Bronchial epithelial cell (primary cell): ENCODE measurements around the gene TRIM2. TPM values are rescaled to one million over a fixed set of nuclear protein-coding genes. Genes with fewer than 3 reads are reported as not detected.
A peak's percentile ranks its signal among the peaks of the same experiment; 100 is the strongest.

Experiments used
- DNase-seq: peaks from one replicate; pipeline ENCODE4 v3.0.0-alpha.2; 2010; ENCODE audit warnings: low read depth
- FAIRE-seq: peaks from 2 replicates; lab custom pipeline; 2011; peaks lifted over from hg19 to GRCh38; lab: Jason Lieb, UNC
- H3K27me3 ChIP-seq: 2 replicates; pipeline ENCODE4 v1.5.1; 2011; ENCODE audit warnings: low read length; ENCODE audit not compliant: control insufficient read depth, insufficient read depth
- H3K36me3 ChIP-seq: 2 replicates; pipeline ENCODE4 v1.5.1; 2011; ENCODE audit warnings: low read length; ENCODE audit not compliant: control insufficient read depth, insufficient read depth
- H3K4me3 ChIP-seq: 2 replicates; pipeline ENCODE4 v1.5.1; 2011; ENCODE audit warnings: mild to moderate bottlenecking, low read depth, low read length, control low read depth
- total RNA-seq: library from RNA; depleted of rRNA; stranded (reverse); fragments of >200 nt; gene quantifications from 2 replicates; pipeline ENCODE4 v1.2.1, GENCODE V29; 2014
- TF ChIP-seq, protein P1 (sequence below): IDR thresholded peaks from 2 replicates; pipeline ENCODE4 v1.5.1; 2011; ENCODE audit warnings: mild to moderate bottlenecking, moderate library complexity, low read length, control low read depth, inconsistent platforms; ENCODE audit not compliant: insufficient read depth, severe bottlenecking

TRIM2 gene
- total RNA-seq, 1 donor from 2014 or later = 7.1 TPM

DNA sequence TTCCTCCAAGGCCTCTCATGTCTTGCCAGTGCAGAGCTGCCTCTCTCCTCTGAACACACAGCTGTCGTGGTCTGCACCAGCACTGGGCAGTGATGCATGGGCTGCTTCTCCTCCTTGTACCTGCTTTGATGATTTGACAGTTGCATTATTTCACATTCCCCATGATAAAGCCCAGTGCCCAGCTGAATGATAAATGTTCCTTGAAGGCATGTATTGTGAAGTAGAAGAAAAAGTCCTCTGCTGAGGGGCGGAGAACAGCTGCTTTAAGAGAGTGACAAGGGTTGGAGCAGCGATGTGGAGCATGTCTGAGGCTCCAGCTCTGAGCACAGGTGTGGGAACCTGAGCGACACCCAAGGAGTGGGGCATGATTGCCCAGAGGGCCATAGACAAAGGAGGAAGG is 21.1 kb upstream of the TRIM2 start:
- DNase-seq (no peak), FAIRE-seq (no peak)
- Histone ChIP-seq H3K36me3 (no peaks in the 10 kb centered on the region), H3K4me3 (no peak overlapping the region), H3K27me3 (peaks cover 4% of the 10 kb centered on the region)
- TF ChIP-seq, protein P1, sequence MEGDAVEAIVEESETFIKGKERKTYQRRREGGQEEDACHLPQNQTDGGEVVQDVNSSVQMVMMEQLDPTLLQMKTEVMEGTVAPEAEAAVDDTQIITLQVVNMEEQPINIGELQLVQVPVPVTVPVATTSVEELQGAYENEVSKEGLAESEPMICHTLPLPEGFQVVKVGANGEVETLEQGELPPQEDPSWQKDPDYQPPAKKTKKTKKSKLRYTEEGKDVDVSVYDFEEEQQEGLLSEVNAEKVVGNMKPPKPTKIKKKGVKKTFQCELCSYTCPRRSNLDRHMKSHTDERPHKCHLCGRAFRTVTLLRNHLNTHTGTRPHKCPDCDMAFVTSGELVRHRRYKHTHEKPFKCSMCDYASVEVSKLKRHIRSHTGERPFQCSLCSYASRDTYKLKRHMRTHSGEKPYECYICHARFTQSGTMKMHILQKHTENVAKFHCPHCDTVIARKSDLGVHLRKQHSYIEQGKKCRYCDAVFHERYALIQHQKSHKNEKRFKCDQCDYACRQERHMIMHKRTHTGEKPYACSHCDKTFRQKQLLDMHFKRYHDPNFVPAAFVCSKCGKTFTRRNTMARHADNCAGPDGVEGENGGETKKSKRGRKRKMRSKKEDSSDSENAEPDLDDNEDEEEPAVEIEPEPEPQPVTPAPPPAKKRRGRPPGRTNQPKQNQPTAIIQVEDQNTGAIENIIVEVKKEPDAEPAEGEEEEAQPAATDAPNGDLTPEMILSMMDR = no peak

DNA sequence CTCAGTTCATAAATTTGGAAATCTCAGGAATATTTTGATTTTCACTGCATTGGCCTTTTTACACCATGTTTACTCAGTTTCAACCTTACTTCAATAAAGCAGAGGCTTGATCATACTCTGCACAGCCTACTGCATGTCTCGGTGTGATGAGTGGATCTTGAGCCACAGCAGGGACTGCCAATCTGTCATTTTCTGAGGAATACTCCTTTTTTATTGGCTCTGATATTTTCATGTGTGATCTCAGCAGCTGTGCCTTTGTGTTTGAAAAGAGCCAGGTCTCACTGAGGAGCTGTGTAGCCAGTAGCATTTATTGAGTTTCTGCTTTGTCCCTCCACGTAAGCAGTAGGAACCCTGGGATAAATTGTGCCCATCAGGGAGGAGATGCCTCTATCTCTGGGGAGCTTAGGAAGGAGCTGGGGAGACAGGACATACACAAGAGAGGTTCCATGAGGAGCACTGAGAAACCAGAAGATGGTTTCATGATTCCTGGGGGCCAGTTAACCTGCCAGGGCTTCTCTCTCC is 18.9 kb upstream of the TRIM2 start:
- TF ChIP-seq, protein P1 = no peak
- Histone ChIP-seq H3K36me3 (no peaks in the 10 kb centered on the region), H3K27me3 (peaks cover 4% of the 10 kb centered on the region), H3K4me3 (no peak overlapping the region)
- no peak for DNase-seq
- FAIRE-seq = no peak

DNA sequence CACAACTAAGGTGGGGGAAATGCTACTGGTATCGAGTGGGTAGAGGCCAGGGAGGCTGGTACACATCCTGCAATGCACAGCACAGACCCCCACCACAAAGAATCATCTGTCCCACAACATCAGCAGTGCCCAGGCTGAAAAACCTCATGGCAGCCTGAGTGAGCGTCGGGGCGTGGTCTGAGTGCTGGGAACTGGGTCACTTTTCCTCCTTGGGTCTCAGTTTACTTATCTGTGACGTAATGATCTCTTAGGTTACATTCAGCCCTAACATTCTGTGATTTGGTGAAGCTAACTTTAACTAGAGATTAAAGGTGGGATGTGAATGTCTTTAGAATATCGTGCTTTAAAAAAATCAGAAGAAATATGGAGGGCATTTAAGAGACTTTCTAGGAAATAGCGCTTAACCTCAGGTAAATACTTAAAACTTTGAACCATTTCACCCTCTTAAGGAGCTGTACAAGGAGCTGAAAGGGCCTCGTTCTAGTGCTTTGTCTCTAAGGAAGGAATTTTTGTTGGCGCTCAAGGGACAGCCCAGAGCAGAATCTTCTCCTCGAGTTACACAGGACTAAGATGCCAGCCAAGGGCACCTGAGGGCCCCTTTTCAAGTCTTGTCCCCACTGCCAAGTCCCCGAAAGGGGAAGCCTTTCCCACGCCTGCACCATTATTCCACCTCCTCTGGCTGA is 18.1 kb upstream of the TRIM2 start:
- no peak overlapping the region for H3K4me3 ChIP-seq
- H3K27me3 ChIP-seq = peaks cover 4% of the 10 kb centered on the region
- no peak for FAIRE-seq
- DNase-seq = no peak
- no peaks in the 10 kb centered on the region for H3K36me3 ChIP-seq
- TF ChIP-seq, protein P1 = no peak

DNA sequence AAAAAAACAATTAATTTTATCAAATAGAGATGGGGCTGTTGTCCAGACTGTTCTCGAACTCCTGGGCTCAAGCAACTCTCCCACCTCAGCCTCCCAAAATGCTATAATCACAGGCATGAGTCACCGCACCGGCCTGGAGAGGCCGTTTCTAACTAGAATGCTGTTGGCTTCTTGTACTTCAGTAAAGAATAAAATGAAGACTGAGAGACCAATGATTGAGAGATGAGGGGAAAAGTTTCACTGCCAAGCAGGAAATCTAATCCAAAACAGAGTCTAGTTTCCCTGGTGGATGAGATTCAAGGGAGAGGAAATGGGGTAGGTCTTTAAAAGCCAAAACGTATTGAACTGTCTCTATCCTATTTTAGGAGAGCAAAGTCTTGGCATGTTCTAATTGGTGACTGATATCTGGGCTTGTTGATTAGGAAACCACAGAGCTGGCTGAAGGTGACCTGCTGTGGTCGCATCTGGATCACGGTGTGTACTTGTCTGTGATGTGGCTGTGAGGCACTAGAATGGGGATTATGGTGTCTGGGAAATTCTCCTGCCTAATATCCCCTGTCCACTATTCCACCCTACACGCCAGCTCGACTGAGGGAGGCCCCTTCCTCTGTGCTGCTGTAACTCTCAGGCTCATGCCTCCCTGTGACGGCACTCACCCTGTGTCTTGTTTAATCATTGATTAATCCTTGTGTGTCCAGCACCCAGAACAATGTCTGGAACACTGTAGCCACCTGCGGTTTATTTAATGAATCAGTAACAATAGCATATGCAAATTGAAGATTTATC is 15.0 kb upstream of the TRIM2 start:
- peak; percentile 59 for DNase-seq
- Histone ChIP-seq H3K27me3 (peaks cover 2% of the 10 kb centered on the region), H3K4me3 (no peak overlapping the region), H3K36me3 (no peaks in the 10 kb centered on the region)
- FAIRE-seq = peak; percentile 85
- TF ChIP-seq, protein P1 = no peak

GRCh38 chr4:153191795-153192363 is 12.4 kb upstream of the TRIM2 start:
- FAIRE-seq = no peak
- TF ChIP-seq, protein P1 = no peak
- Histone ChIP-seq H3K4me3 (no peak overlapping the region), H3K36me3 (no peaks in the 10 kb centered on the region), H3K27me3 (no peaks in the 10 kb centered on the region)
- DNase-seq = no peak
